Upper lobe of right lung (tissue), 1 donor: Measurements from ENCODE around the gene CACNA1A. TPM values are rescaled to one million over a fixed set of nuclear protein-coding genes. Genes with fewer than 3 reads are reported as not detected.

Experiments
- ATAC-seq: fragments of 200-7000 bp; cut with Tn5 transposase; one replicate; pipeline ENCODE4 v1.9.1; 2020; ENCODE audit warnings: mild to moderate bottlenecking, moderate library complexity
- DNase-seq: peaks from one replicate; pipeline ENCODE4 v3.0.0-alpha.2; 2020
- H3K27ac ChIP-seq: fragments of 200-600 bp; one replicate; pipeline ENCODE4 v1.8.0; 2022
- H3K27me3 ChIP-seq: fragments of 200-600 bp; one replicate; pipeline ENCODE4 v1.8.0; 2022; ENCODE audit warnings: mild to moderate bottlenecking
- H3K36me3 ChIP-seq: fragments of 200-600 bp; one replicate; pipeline ENCODE4 v1.8.0; 2022
- H3K4me1 ChIP-seq: fragments of 200-600 bp; one replicate; pipeline ENCODE4 v1.8.0; 2022
- H3K4me3 ChIP-seq: fragments of 200-600 bp; one replicate; pipeline ENCODE4 v1.8.0; 2022; ENCODE audit warnings: mild to moderate bottlenecking
- H3K9me3 ChIP-seq: fragments of 200-600 bp; one replicate; pipeline ENCODE4 v1.8.0; 2022
- CTCF ChIP-seq: fragments of 200-600 bp; IDR thresholded peaks from one replicate; pipeline ENCODE4 v1.8.0; 2022; ENCODE audit warnings: antibody characterized with exemption
- intact Hi-C: fragments of 100-400 bp; cut with DNase I; formaldehyde crosslinking; loops from one replicate; pipeline ENCODE4 v1.11.0; 2022
- total RNA-seq: library from RNA; stranded (reverse); fragmentation: NEBNext Ultra II Directional; extraction: Animal tissue kit (Norgen Biotek cat#: 25700); gene quantifications from one replicate; pipeline ENCODE4 v1.2.1, GENCODE V29; 2021
- donor health status: DM: no; HTN: yes; CAD: no; lungs with severe emphysema.

CACNA1A gene
- total RNA-seq, 1 donor from 2014 or later = 0.26 TPM

DNA sequence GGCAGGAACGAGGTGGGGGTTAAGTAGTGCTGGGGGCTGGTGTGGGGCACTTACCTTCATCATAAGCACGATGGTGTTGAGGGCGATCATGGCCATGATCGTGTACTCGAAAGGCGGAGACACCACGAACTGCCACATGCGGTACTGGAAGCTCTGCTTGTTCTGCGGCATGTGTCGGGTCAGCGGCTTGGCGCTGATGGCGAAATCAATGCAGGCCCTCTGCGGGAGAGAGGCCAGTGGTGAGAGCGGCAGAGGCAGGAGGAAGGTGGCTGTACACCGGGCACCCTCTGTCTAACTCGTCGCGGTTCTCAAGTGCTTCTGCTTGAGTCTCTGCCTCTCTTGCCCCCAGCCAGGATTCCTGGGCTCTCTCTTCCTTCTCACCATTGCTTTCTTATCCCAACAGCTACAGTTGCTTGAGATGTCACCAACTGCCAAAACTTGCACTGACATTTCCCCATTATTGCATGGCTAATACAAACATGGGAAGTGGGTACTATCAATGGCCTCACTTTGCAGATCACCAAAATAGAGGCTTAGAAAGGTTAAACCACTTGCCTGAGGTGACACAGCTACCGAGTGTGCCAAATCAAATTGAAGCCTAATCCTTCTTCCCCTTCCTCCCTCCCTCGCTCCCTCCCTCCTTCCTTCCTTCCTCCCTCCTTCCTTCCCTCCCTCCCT lies 251.1 kb downstream of the CACNA1A start:
- Histone ChIP-seq H3K9me3 (no peaks in the 10 kb centered on the region), H3K4me3 (no peak overlapping the region), H3K36me3 (no peaks in the 10 kb centered on the region), H3K27ac (no peak overlapping the region), H3K4me1 (no peaks in the 10 kb centered on the region), H3K27me3 (no peaks in the 10 kb centered on the region)
- ATAC-seq = no peak
- intact Hi-C loops = no loop called here
- TF ChIP-seq CTCF = no peak
- DNase-seq = no peak

- intact Hi-C loops = no loop called here
- no peak for ATAC-seq
Observed at GRCh38 chr19:13252569-13253335, 253.5 kb downstream of the CACNA1A start.

DNA sequence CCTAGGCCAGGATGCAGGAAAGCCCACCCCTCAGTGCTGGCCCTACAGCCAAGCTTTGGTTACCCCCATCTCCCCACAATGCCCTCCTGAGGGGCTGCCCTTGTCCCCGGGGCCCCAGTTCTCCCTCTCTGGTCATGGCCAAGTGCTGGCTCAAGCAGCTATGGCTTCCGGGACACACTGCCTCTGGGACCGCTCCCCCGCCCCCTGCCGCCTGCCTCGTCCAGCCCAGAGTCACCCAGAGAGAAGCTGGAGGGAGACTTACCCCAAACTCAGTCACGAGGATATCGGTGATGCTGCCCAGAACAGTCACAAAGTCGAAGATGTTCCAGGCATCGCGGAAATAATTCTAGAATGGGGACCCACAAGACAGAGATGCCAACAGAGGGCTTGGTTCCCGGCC lies 261.4 kb downstream of the CACNA1A start:
- ATAC-seq (no peak), DNase-seq (no peak)
- Histone ChIP-seq H3K9me3 (no peaks in the 10 kb centered on the region), H3K36me3 (no peaks in the 10 kb centered on the region), H3K4me1 (no peaks in the 10 kb centered on the region), H3K27ac (no peak overlapping the region), H3K27me3 (no peaks in the 10 kb centered on the region), H3K4me3 (no peak overlapping the region)
- intact Hi-C loops = no loop called here
- TF ChIP-seq CTCF = no peak

More at GRCh38 chr19:13252569-13253335, 253.5 kb downstream of the CACNA1A start:
- no peaks in the 10 kb centered on the region for H3K9me3 ChIP-seq
- no peak for DNase-seq
- no peaks in the 10 kb centered on the region for H3K27me3 ChIP-seq
- H3K4me3 ChIP-seq = no peak overlapping the region
- H3K4me1 ChIP-seq = no peaks in the 10 kb centered on the region
- H3K27ac ChIP-seq = no peak overlapping the region
- H3K36me3 ChIP-seq = no peaks in the 10 kb centered on the region
- no peak for TF ChIP-seq CTCF

GRCh38 chr19:13241231-13242104 lies 264.8 kb downstream of the CACNA1A start:
- H3K27me3 ChIP-seq = no peaks in the 10 kb centered on the region
- H3K9me3 ChIP-seq = no peaks in the 10 kb centered on the region
- H3K4me1 ChIP-seq = no peaks in the 10 kb centered on the region
- no peak for DNase-seq
- H3K4me3 ChIP-seq = no peak overlapping the region
- intact Hi-C loops = no loop called here
- no peak for TF ChIP-seq CTCF
- ATAC-seq = peak; percentile 37
- no peaks in the 10 kb centered on the region for H3K36me3 ChIP-seq
- no peak overlapping the region for H3K27ac ChIP-seq

DNA sequence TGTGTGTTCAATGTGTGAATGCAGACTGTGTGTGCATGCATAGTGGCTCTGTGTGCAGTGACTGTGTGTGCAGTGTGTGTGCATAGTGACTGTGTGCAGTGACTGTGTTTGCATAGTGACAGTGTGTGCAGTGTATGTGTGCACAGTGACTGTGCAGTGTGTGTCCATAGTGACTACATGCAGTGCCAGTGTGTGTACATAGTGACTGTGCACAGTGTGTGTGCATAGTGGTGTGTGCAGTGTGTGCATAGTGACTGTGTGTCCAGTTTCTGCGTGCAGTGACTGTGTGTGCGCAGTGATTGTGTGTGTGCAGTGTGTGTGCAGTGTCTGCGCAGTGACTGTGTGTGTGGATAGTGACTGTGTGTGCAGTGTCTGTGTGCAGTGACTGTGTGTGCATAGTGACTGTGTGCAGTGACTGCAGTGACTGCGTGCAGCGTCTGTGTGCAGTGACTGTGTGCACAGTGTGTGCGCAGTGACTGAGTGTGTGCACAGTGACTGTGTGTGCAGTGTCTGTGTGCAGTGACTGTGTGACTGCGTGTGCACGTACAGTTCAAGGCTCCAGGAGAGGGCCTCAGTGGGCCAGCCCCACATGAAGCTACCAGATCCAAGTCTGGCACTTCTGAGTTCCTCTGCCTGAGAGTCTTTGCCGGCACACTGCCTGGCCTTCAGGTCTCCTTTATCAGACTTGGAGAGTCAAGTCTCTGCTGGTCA lies 265.8 kb downstream of the CACNA1A start:
- Histone ChIP-seq H3K4me1 (no peaks in the 10 kb centered on the region), H3K27ac (no peak overlapping the region), H3K27me3 (no peaks in the 10 kb centered on the region), H3K9me3 (no peaks in the 10 kb centered on the region), H3K36me3 (no peaks in the 10 kb centered on the region), H3K4me3 (no peak overlapping the region)
- intact Hi-C loops = no loop called here
- DNase-seq = no peak
- no peak for TF ChIP-seq CTCF
- peak; percentile 9 for ATAC-seq
